ENCODE measurements around the gene ACTR2.

GRCh38 chr2:65294701-65295100, 67.1 kb downstream of the ACTR2 start:
- TF ChIP-seq POLR2A (IDR thresholded peaks at IDR 0.05) (no peak), CTCF (IDR thresholded peaks at IDR 0.05) (no peak), EP300 (IDR thresholded peaks at IDR 0.05) (no peak)
